Nephron progenitor cell (in vitro differentiated cells): Measurements from ENCODE around the gene UBR7.
"Not testable (repeated sequence)": the region's sequence is repeated elsewhere in the genome, so short reads cannot be mapped to it uniquely, and the experiment has no call there.

ENCODE experiments used
- DNase-seq: peaks from one replicate; pipeline ENCODE4 v3.0.0; 2021
- H3K27ac Mint-ChIP-seq: 2 replicates; pipeline ENCODE4 v1.8.0; 2021; ENCODE audit warnings: mild to moderate bottlenecking, moderate library complexity, mixed read lengths
- H3K27me3 Mint-ChIP-seq: 2 replicates; pipeline ENCODE4 v1.8.0; 2021; ENCODE audit warnings: mild to moderate bottlenecking, low read depth, mixed read lengths; ENCODE audit not compliant: poor library complexity
- H3K36me3 Mint-ChIP-seq: 2 replicates; pipeline ENCODE4 v1.8.0; 2021; ENCODE audit warnings: low read depth, mixed read lengths
- H3K4me1 Mint-ChIP-seq: 2 replicates; pipeline ENCODE4 v1.8.0; 2021; ENCODE audit warnings: mixed read lengths
- H3K4me3 Mint-ChIP-seq: 2 replicates; pipeline ENCODE4 v1.8.0; 2021; ENCODE audit warnings: mild to moderate bottlenecking, moderate library complexity, mixed read lengths
- H3K9me3 Mint-ChIP-seq: 2 replicates; pipeline ENCODE4 v1.8.0; 2021; ENCODE audit warnings: mild to moderate bottlenecking, moderate library complexity, mixed read lengths
- TF ChIP-seq, protein P1 (sequence below): fragments of 200-600 bp; sonication (generic); IDR thresholded peaks from 2 replicates; pipeline ENCODE4 v1.5.0; 2021; ENCODE audit warnings: antibody characterized with exemption

Gene UBR7

DNA sequence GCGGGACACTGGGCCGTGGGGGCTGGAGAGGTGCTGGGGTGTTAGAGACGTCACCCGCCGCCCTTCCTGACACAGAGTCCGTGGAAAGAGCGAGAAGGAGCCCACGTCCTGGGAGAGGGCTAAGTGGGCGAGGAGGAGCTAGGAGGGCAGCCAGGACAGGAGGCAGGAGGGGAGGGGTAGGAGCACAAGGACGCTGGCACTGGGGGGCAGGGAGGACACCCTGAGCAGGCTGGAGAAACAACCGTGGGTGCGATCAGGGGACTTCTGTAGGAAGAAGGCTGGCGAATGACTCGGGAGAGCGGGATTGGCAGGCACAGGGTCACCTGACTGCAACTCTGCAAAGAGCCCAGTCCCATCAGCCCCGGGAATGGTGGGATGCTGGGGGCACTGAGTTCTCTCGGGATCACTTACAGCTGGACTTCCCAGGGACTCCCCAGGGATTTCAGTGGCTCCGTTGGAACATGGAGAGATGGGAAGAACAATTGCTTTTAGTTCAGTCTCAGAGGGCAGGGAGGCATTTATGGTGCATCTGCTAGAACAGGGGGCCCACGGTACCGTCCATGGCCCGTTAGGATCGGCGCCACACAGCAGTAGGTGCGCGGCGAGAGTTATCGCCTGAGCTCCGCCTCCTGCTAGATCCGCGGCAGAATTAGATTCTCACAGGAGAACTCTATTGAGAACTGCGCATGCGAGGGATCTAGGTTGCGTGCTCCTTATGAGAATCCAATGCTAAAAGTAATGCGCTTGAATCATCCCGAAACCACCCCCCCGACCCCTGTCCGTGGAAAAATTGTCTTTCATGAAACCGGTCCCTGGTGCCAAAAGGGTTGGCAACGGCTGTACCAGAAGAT is 24.3 kb downstream of the UBR7 start:
- H3K27ac Mint-ChIP-seq: no peak overlapping the region
- H3K4me3 Mint-ChIP-seq: no peak overlapping the region
- no peak for DNase-seq
- H3K27me3 Mint-ChIP-seq: peaks cover 12% of the 10 kb centered on the region
- TF ChIP-seq, protein P1, sequence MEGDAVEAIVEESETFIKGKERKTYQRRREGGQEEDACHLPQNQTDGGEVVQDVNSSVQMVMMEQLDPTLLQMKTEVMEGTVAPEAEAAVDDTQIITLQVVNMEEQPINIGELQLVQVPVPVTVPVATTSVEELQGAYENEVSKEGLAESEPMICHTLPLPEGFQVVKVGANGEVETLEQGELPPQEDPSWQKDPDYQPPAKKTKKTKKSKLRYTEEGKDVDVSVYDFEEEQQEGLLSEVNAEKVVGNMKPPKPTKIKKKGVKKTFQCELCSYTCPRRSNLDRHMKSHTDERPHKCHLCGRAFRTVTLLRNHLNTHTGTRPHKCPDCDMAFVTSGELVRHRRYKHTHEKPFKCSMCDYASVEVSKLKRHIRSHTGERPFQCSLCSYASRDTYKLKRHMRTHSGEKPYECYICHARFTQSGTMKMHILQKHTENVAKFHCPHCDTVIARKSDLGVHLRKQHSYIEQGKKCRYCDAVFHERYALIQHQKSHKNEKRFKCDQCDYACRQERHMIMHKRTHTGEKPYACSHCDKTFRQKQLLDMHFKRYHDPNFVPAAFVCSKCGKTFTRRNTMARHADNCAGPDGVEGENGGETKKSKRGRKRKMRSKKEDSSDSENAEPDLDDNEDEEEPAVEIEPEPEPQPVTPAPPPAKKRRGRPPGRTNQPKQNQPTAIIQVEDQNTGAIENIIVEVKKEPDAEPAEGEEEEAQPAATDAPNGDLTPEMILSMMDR: no peak
- no peaks in the 10 kb centered on the region for H3K9me3 Mint-ChIP-seq
- H3K4me1 Mint-ChIP-seq: no peaks in the 10 kb centered on the region
- peaks cover 24% of the 10 kb centered on the region for H3K36me3 Mint-ChIP-seq

GRCh38 chr14:93232159-93232558 is 25.1 kb downstream of the UBR7 start:
- H3K27ac Mint-ChIP-seq: no peak overlapping the region
- H3K36me3 Mint-ChIP-seq: peaks cover 19% of the 10 kb centered on the region
- H3K4me3 Mint-ChIP-seq: no peak overlapping the region
- no peaks in the 10 kb centered on the region for H3K4me1 Mint-ChIP-seq
- TF ChIP-seq, protein P1: no peak
- H3K27me3 Mint-ChIP-seq: peaks cover 12% of the 10 kb centered on the region
- H3K9me3 Mint-ChIP-seq: no peaks in the 10 kb centered on the region
- DNase-seq: no peak

DNA sequence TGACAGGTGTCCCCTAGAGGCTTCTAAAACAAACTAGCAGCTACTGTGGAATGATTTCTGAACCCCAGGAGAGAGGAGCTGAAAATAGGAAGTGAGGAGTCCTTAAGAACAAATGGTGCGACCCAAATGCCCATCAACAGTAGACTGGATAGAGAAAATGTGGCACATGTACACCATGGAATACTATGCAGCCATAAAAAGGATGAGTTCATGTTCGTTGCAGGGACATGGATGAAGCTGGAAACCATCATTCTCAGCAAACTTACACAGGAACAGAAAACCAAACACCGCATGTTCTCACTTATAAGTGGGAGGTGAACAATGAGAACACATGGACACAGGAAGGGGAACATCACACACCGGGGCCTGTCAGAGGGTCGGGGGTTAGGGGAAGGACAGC is 26.0 kb downstream of the UBR7 start:
- H3K9me3 Mint-ChIP-seq, H3K4me3 Mint-ChIP-seq, H3K4me1 Mint-ChIP-seq, H3K36me3 Mint-ChIP-seq, H3K27ac Mint-ChIP-seq, DNase-seq: not testable (repeated sequence)
- H3K27me3 Mint-ChIP-seq: peaks cover 12% of the 10 kb centered on the region

DNA sequence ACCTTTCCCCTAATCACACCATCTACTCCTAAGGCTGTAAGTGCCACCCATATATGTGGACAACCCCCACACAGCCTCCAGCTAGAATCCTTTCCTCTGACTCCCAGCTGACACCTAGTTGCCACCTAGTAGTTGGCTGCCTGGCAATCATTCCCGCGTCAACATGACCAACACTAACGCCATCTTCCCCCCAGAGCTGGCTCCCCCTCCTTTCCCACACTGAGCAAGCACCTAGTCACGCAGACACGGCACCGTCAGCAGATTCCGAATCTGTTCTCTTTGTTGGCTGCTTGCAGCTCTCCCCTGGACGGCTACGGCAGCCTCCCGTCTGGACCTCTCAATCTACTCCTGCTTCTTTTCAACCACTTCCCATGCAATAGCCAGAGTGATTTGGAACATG is 27.7 kb downstream of the UBR7 start:
- no peak overlapping the region for H3K27ac Mint-ChIP-seq
- H3K27me3 Mint-ChIP-seq: peaks cover 19% of the 10 kb centered on the region
- H3K4me1 Mint-ChIP-seq: no peaks in the 10 kb centered on the region
- H3K4me3 Mint-ChIP-seq: no peak overlapping the region
- no peak for DNase-seq
- TF ChIP-seq, protein P1: no peak
- no peaks in the 10 kb centered on the region for H3K9me3 Mint-ChIP-seq
- no peaks in the 10 kb centered on the region for H3K36me3 Mint-ChIP-seq

GRCh38 chr14:93239869-93240677 is 33.0 kb downstream of the UBR7 start:
- H3K27ac Mint-ChIP-seq: no peak overlapping the region
- H3K9me3 Mint-ChIP-seq: no peaks in the 10 kb centered on the region
- H3K36me3 Mint-ChIP-seq: peaks cover 25% of the 10 kb centered on the region
- H3K27me3 Mint-ChIP-seq: peaks cover 10% of the 10 kb centered on the region
- TF ChIP-seq, protein P1: no peak
- H3K4me3 Mint-ChIP-seq: no peak overlapping the region
- no peaks in the 10 kb centered on the region for H3K4me1 Mint-ChIP-seq
- no peak for DNase-seq

DNA sequence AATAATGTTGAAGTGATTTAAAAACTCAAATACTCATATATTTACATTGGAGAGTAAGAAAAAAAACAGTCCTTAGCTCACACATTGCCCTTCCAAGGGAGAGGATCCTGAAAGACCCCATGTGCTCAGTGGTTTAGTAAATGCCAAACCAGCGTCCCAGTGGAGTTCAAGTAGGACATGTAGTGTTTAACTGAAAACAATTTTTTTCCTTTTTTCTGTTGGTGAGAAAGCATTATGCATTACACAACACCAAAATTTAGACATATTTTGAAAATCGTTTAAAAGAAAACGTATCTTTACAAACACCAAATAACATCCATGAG is 33.6 kb downstream of the UBR7 start:
- H3K4me3 Mint-ChIP-seq: no peak overlapping the region
- DNase-seq: no peak
- H3K27ac Mint-ChIP-seq: no peak overlapping the region
- H3K36me3 Mint-ChIP-seq: peaks cover 30% of the 10 kb centered on the region
- TF ChIP-seq, protein P1: no peak
- H3K4me1 Mint-ChIP-seq: no peaks in the 10 kb centered on the region
- H3K27me3 Mint-ChIP-seq: peaks cover 10% of the 10 kb centered on the region
- H3K9me3 Mint-ChIP-seq: no peaks in the 10 kb centered on the region
